GM18502 (cell line): ENCODE results near the gene ZNF138.

Source experiments
- ATAC-seq: cut with Tn5 transposase; IDR thresholded peaks from one replicate; pipeline ENCODE4 v1.9.1; 2021; ENCODE audit warnings: mild to moderate bottlenecking; ENCODE audit not compliant: unreplicated experiment, poor library complexity

Gene ZNF138

GRCh38 chr7:64874114-64874513 lies 79.9 kb downstream of the ZNF138 start:
- no peak for ATAC-seq

- ATAC-seq = no peak
Observed at GRCh38 chr7:64874562-64875250, 80.5 kb downstream of the ZNF138 start.

GRCh38 chr7:64875258-64875657 lies 81.0 kb downstream of the ZNF138 start:
- ATAC-seq = no peak

GRCh38 chr7:64875658-64876406 lies 81.6 kb downstream of the ZNF138 start:
- ATAC-seq = no peak

- no peak for ATAC-seq
Observed at GRCh38 chr7:64876792-64877713, 82.8 kb downstream of the ZNF138 start.

GRCh38 chr7:64877714-64878610 lies 83.7 kb downstream of the ZNF138 start:
- no peak for ATAC-seq

GRCh38 chr7:64878684-64879083 lies 84.5 kb downstream of the ZNF138 start:
- ATAC-seq = no peak

- ATAC-seq = no peak
Observed at GRCh38 chr7:64879086-64879730, 85.0 kb downstream of the ZNF138 start.

GRCh38 chr7:64879800-64880199 lies 85.6 kb downstream of the ZNF138 start:
- ATAC-seq = no peak

GRCh38 chr7:64880322-64881297 lies 86.4 kb downstream of the ZNF138 start:
- ATAC-seq = no peak

- ATAC-seq = no peak
Observed at GRCh38 chr7:64881461-64882287, 87.4 kb downstream of the ZNF138 start.

GRCh38 chr7:64882341-64883112 lies 88.3 kb downstream of the ZNF138 start:
- no peak for ATAC-seq
